HepG2 (cell line): ENCODE measurements around the gene MCAT. TPM values are rescaled to one million over a fixed set of nuclear protein-coding genes. Genes with fewer than 3 reads are reported as not detected.
A peak's percentile ranks its signal among the peaks of the same experiment; 100 is the strongest.

Experiments
- E2F5 ChIP-seq: sonication (generic); formaldehyde crosslinking; conservative IDR thresholded peaks from 2 replicates; pipeline ENCODE4 v1.4.0; 2020; ENCODE audit warnings: missing genetic modification reagents
- FOXM1 ChIP-seq: sonication (generic); formaldehyde crosslinking; IDR thresholded peaks from 2 replicates; pipeline ENCODE4 v1.5.0; 2020; ENCODE audit warnings: missing genetic modification reagents
- FOXP1 ChIP-seq, 2 experiments: fragments of 450-650 bp in 1 of 2; IDR thresholded peaks; 2 replicates each; pipeline ENCODE4 v1.6.1; 2017 to 2018; ENCODE audit warnings: antibody characterized with exemption in 1 of 2
- HDAC6 ChIP-seq: fragments of 200-600 bp; sonication (generic); IDR thresholded peaks from 2 replicates; pipeline ENCODE4 v1.7.0; 2017; ENCODE audit warnings: mild to moderate bottlenecking, antibody characterized with exemption, low read length, low read depth
- HIVEP1 ChIP-seq: sonication (generic); formaldehyde crosslinking; IDR thresholded peaks from 2 replicates; pipeline ENCODE4 v1.4.0; 2020; ENCODE audit warnings: mild to moderate bottlenecking, missing genetic modification reagents
- KDM5B ChIP-seq: sonication (generic); formaldehyde crosslinking; IDR thresholded peaks from 2 replicates; pipeline ENCODE4 v1.4.0; 2020; ENCODE audit warnings: missing genetic modification reagents, mild to moderate bottlenecking, borderline replicate concordance
- KLF13 ChIP-seq: sonication (generic); formaldehyde crosslinking; IDR thresholded peaks from 2 replicates; pipeline ENCODE4 v1.4.0; 2020; ENCODE audit warnings: mild to moderate bottlenecking, missing genetic modification reagents
- MIXL1 ChIP-seq: IDR thresholded peaks from 2 replicates; pipeline ENCODE4 v1.6.1; 2016
- NFAT5 ChIP-seq: sonication (generic); formaldehyde crosslinking; IDR thresholded peaks from 2 replicates; pipeline ENCODE4 v1.4.0; 2020; ENCODE audit warnings: missing genetic modification reagents
- NR2C2 ChIP-seq: sonication (generic); formaldehyde crosslinking; IDR thresholded peaks from 2 replicates; pipeline ENCODE4 v1.4.0; 2020; ENCODE audit warnings: missing genetic modification reagents, mild to moderate bottlenecking, moderate library complexity, borderline replicate concordance
- PHF20 ChIP-seq: sonication (generic); formaldehyde crosslinking; IDR thresholded peaks from 2 replicates; pipeline ENCODE4 v1.5.0; 2020; ENCODE audit warnings: mild to moderate bottlenecking, missing genetic modification reagents
- PLSCR1 ChIP-seq: sonication (generic); formaldehyde crosslinking; IDR thresholded peaks from 2 replicates; pipeline ENCODE4 v1.5.0; 2020; ENCODE audit warnings: missing genetic modification reagents, mild to moderate bottlenecking, borderline replicate concordance
- PTBP1 ChIP-seq: fragments of 200-400 bp; formaldehyde crosslinking; IDR thresholded peaks from 2 replicates; pipeline ENCODE4 v1.6.1; 2018; ENCODE audit warnings: low read length, low read depth; ENCODE audit not compliant: poor library complexity, severe bottlenecking
- SMYD3 ChIP-seq: sonication (generic); formaldehyde crosslinking; IDR thresholded peaks from 2 replicates; pipeline ENCODE4 v1.8.1; 2023; ENCODE audit warnings: mild to moderate bottlenecking, missing genetic modification reagents
- SOX13 ChIP-seq, 3 experiments: fragments of 450-650 bp in 1 of 3; sonication (generic) in 1 of 3; formaldehyde crosslinking in 1 of 3; IDR thresholded peaks in 2 of 3; conservative IDR thresholded peaks in 1 of 3; 2 replicates each; pipeline versions ENCODE4 v1.5.0 to v1.6.1; 2016 to 2020; ENCODE audit warnings: antibody characterized with exemption in 1 of 3, mild to moderate bottlenecking in 1 of 3, missing compliant biosample characterization in 1 of 3, missing genetic modification reagents in 1 of 3, moderate library complexity in 1 of 3
- ZBTB44 ChIP-seq: sonication (generic); formaldehyde crosslinking; IDR thresholded peaks from 2 replicates; pipeline ENCODE4 v1.4.0; 2020; ENCODE audit warnings: missing genetic modification reagents
- ZFAT ChIP-seq: sonication (generic); formaldehyde crosslinking; conservative IDR thresholded peaks from 2 replicates; pipeline ENCODE4 v1.8.1; 2023; ENCODE audit warnings: missing genetic modification reagents, inconsistent platforms
- ZNF329 ChIP-seq: sonication (generic); formaldehyde crosslinking; IDR thresholded peaks from 2 replicates; pipeline ENCODE4 v1.9.0; 2021; ENCODE audit warnings: low read depth, mild to moderate bottlenecking, missing genetic modification reagents
- ZNF460 ChIP-seq: sonication (generic); formaldehyde crosslinking; IDR thresholded peaks from 2 replicates; pipeline ENCODE4 v1.5.1; 2020; ENCODE audit warnings: missing genetic modification reagents, mild to moderate bottlenecking, borderline replicate concordance
- ZNF550 ChIP-seq: sonication (generic); formaldehyde crosslinking; IDR thresholded peaks from 2 replicates; pipeline ENCODE4 v1.4.0; 2020; ENCODE audit warnings: mild to moderate bottlenecking, missing genetic modification reagents, borderline replicate concordance
- ZNF724P ChIP-seq: sonication (generic); formaldehyde crosslinking; IDR thresholded peaks from 2 replicates; pipeline ENCODE4 v1.8.0; 2022; ENCODE audit warnings: missing genetic modification reagents, borderline replicate concordance
- polyA plus RNA-seq, 8 experiments: library from polyadenylated mRNA; depleted of rRNA in 3 of 8; stranded (reverse) in 7 of 8; unstranded in 1 of 8; fragments of >200 nt; fragmentation: Illumina TruSeq in 4 of 8; extraction: Trizol in 4 of 8; gene quantifications; 2 replicates each; pipeline versions ENCODE4 v1.2.1 to v1.2.3, GENCODE V29; 2011 to 2016; ENCODE audit warnings: low read depth in 4 of 8, missing spikeins in 1 of 8, mixed read lengths in 1 of 8; ENCODE audit not compliant: insufficient read depth in 1 of 8
- total RNA-seq, 5 experiments: library from RNA; depleted of rRNA; stranded (reverse); fragments of >200 nt; fragmentation: Illumina TruSeq; extraction: Trizol; gene quantifications; 2 replicates each; pipeline ENCODE4 v1.2.3, GENCODE V29; 2016; ENCODE audit warnings: low read depth in 1 of 5

The MCAT gene
- total and polyA plus RNA-seq, 2 of the 13 experiments (the other 11 are each of a cell fraction or from before 2014, with no cell fraction given), result 9.3 to 16.7 TPM

GRCh38 chr22:43142880-43143562 lies at the start of gene MCAT (continued):
- TF ChIP-seq NFAT5 (CRISPR knock-in tag) (0 out of 2 replicates have a peak, but pooled peaks have one; percentile 30), ZNF724P (peak; percentile 32; the same call in 1 of the 2 replicates), E2F5 (CRISPR knock-in tag) (no peak), FOXM1 (CRISPR knock-in tag) (no peak), ZNF550 (CRISPR knock-in tag) (no peak), KDM5B (CRISPR knock-in tag) (peak; percentile 83), PTBP1 (no peak), ZFAT (CRISPR knock-in tag) (no peak), MIXL1 (no peak), FOXP1 (IDR thresholded peaks at IDR 0.05) (no peak), FOXP1 (CRISPR knock-in tag; IDR thresholded peaks at IDR 0.05) (0 out of 2 replicates have a peak, but pooled peaks have one; percentile 16), HDAC6 (no peak), KLF13 (CRISPR knock-in tag) (no peak), ZNF460 (CRISPR knock-in tag) (no peak), SOX13 (IDR thresholded peaks at IDR 0.05) (no peak), SOX13 (CRISPR knock-in tag; conservative IDR thresholded peaks at IDR 0.05 in 1 of 2, IDR thresholded peaks at IDR 0.05 in 1 of 2) (no peak), ZNF329 (CRISPR knock-in tag) (0 out of 2 replicates have a peak, but pooled peaks have one; percentile 75), HIVEP1 (no peak), ZBTB44 (CRISPR knock-in tag) (0 out of 2 replicates have a peak, but pooled peaks have one; percentile 58), PHF20 (CRISPR knock-in tag) (peak; percentile 97), PLSCR1 (CRISPR knock-in tag) (no peak), SMYD3 (CRISPR knock-in tag) (no peak), NR2C2 (CRISPR knock-in tag) (peak; percentile 97)
